HEK293 (cell line): ENCODE measurements around the gene GAST.

Experiments
- BCL11A ChIP-seq: fragments of 450-650 bp; formaldehyde crosslinking; IDR thresholded peaks from 2 replicates; pipeline ENCODE4 v1.5.1; 2016; ENCODE audit warnings: low read depth, missing biosample characterization, missing genetic modification characterization
- GLIS1 ChIP-seq: fragments of 450-650 bp; formaldehyde crosslinking; IDR thresholded peaks from 2 replicates; pipeline ENCODE4 v1.5.1; 2016; ENCODE audit warnings: missing biosample characterization, missing genetic modification characterization
- GLIS2 ChIP-seq: fragments of 450-650 bp; formaldehyde crosslinking; IDR thresholded peaks from 2 replicates; pipeline ENCODE4 v1.5.1; 2016; ENCODE audit warnings: missing biosample characterization, missing genetic modification characterization
- KLF16 ChIP-seq: fragments of 450-650 bp; formaldehyde crosslinking; IDR thresholded peaks from 2 replicates; pipeline ENCODE4 v1.5.1; 2017; ENCODE audit warnings: missing biosample characterization, missing genetic modification characterization
- MYNN ChIP-seq: fragments of 450-650 bp; formaldehyde crosslinking; IDR thresholded peaks from 2 replicates; pipeline ENCODE4 v1.5.1; 2016; ENCODE audit warnings: missing biosample characterization, missing genetic modification characterization, borderline replicate concordance
- PRDM2 ChIP-seq: fragments of 450-650 bp; formaldehyde crosslinking; IDR thresholded peaks from 2 replicates; pipeline ENCODE4 v1.5.1; 2016; ENCODE audit warnings: missing biosample characterization, missing genetic modification characterization, borderline replicate concordance
- SCRT1 ChIP-seq: fragments of 450-650 bp; formaldehyde crosslinking; IDR thresholded peaks from 2 replicates; pipeline ENCODE4 v1.5.1; 2016; ENCODE audit warnings: missing biosample characterization, missing genetic modification characterization, borderline replicate concordance
- TRIM28 ChIP-seq: IDR thresholded peaks from 2 replicates; pipeline ENCODE4 v1.6.1; 2011; ENCODE audit warnings: low read length, control low read depth, borderline replicate concordance
- ZBTB26 ChIP-seq: fragments of 450-650 bp; formaldehyde crosslinking; optimal IDR thresholded peaks from 2 replicates; pipeline ENCODE3; 2016; ENCODE audit warnings: missing biosample characterization, mild to moderate bottlenecking, missing genetic modification characterization
- ZBTB48 ChIP-seq: fragments of 450-650 bp; formaldehyde crosslinking; IDR thresholded peaks from 2 replicates; pipeline ENCODE4 v1.5.1; 2016; ENCODE audit warnings: missing biosample characterization, missing genetic modification characterization
- ZBTB6 ChIP-seq: fragments of 450-650 bp; formaldehyde crosslinking; IDR thresholded peaks from 2 replicates; pipeline ENCODE4 v1.5.1; 2017; ENCODE audit warnings: missing biosample characterization, missing genetic modification characterization
- ZEB2 ChIP-seq: fragments of 450-650 bp; formaldehyde crosslinking; IDR thresholded peaks from 2 replicates; pipeline ENCODE4 v1.5.1; 2016; ENCODE audit warnings: missing biosample characterization, missing genetic modification characterization
- ZIC2 ChIP-seq: fragments of 450-650 bp; formaldehyde crosslinking; IDR thresholded peaks from 2 replicates; pipeline ENCODE4 v1.5.1; 2016; ENCODE audit warnings: missing biosample characterization, missing genetic modification characterization
- ZNF121 ChIP-seq: fragments of 450-650 bp; formaldehyde crosslinking; IDR thresholded peaks from 2 replicates; pipeline ENCODE4 v1.5.1; 2016; ENCODE audit warnings: missing biosample characterization, missing genetic modification characterization
- ZNF2 ChIP-seq: fragments of 450-650 bp; formaldehyde crosslinking; IDR thresholded peaks from 2 replicates; pipeline ENCODE4 v1.5.1; 2016; ENCODE audit warnings: missing biosample characterization, missing genetic modification characterization
- ZNF24 ChIP-seq: fragments of 450-650 bp; formaldehyde crosslinking; IDR thresholded peaks from 2 replicates; pipeline ENCODE4 v1.5.1; 2016; ENCODE audit warnings: missing biosample characterization, missing genetic modification characterization
- ZNF274 ChIP-seq, 2 experiments: fragments of 200-500 bp in 1 of 2; fragments of 450-650 bp in 1 of 2; sonication (Bioruptor generic) in 1 of 2; formaldehyde crosslinking in 1 of 2; IDR thresholded peaks; 2 replicates each; pipeline versions ENCODE4 v1.5.1 to v1.6.1; 2014 to 2016; ENCODE audit warnings: borderline replicate concordance in 1 of 2, inconsistent platforms in 1 of 2, low read length in 1 of 2, missing biosample characterization in 1 of 2, missing genetic modification characterization in 1 of 2
- ZNF335 ChIP-seq: fragments of 450-650 bp; formaldehyde crosslinking; conservative IDR thresholded peaks from 2 replicates; pipeline ENCODE4 v1.5.1; 2016; ENCODE audit warnings: missing biosample characterization, missing genetic modification characterization
- ZNF341 ChIP-seq: fragments of 450-650 bp; formaldehyde crosslinking; IDR thresholded peaks from 2 replicates; pipeline ENCODE4; 2016; ENCODE audit warnings: low read depth, missing biosample characterization, missing genetic modification characterization
- ZNF354C ChIP-seq: fragments of 450-650 bp; formaldehyde crosslinking; IDR thresholded peaks from 2 replicates; pipeline ENCODE4 v1.5.1; 2016; ENCODE audit warnings: missing biosample characterization, missing genetic modification characterization, low read depth, borderline replicate concordance
- ZNF366 ChIP-seq: fragments of 450-650 bp; formaldehyde crosslinking; conservative IDR thresholded peaks from 2 replicates; pipeline ENCODE4 v1.5.1; 2016; ENCODE audit warnings: missing biosample characterization, missing genetic modification characterization
- ZNF488 ChIP-seq: fragments of 450-650 bp; formaldehyde crosslinking; IDR thresholded peaks from 2 replicates; pipeline ENCODE4 v1.5.1; 2016; ENCODE audit warnings: missing biosample characterization, missing genetic modification characterization
- ZNF548 ChIP-seq: fragments of 450-650 bp; formaldehyde crosslinking; IDR thresholded peaks from 2 replicates; pipeline ENCODE4 v1.5.1; 2016; ENCODE audit warnings: missing biosample characterization, missing genetic modification characterization
- ZNF558 ChIP-seq: fragments of 450-650 bp; formaldehyde crosslinking; IDR thresholded peaks from 2 replicates; pipeline ENCODE4 v1.5.1; 2016; ENCODE audit warnings: missing biosample characterization, missing genetic modification characterization
- ZNF623 ChIP-seq: fragments of 450-650 bp; formaldehyde crosslinking; IDR thresholded peaks from 2 replicates; pipeline ENCODE4 v1.5.1; 2016; ENCODE audit warnings: missing biosample characterization, missing genetic modification characterization
- ZNF692 ChIP-seq: fragments of 450-650 bp; formaldehyde crosslinking; IDR thresholded peaks from 2 replicates; pipeline ENCODE4 v1.5.1; 2016; ENCODE audit warnings: missing biosample characterization, missing genetic modification characterization
- ZNF76 ChIP-seq: fragments of 450-650 bp; formaldehyde crosslinking; IDR thresholded peaks from 2 replicates; pipeline ENCODE4; 2016; ENCODE audit warnings: low read depth, missing biosample characterization, missing genetic modification characterization, borderline replicate concordance
- ZSCAN30 ChIP-seq: fragments of 450-650 bp; IDR thresholded peaks from 2 replicates; pipeline ENCODE4 v1.5.1; 2018; ENCODE audit warnings: missing biosample characterization, mild to moderate bottlenecking, missing genetic modification characterization, moderate library complexity

The GAST gene

GRCh38 chr17:41734139-41734948, 22.2 kb downstream of the GAST start, which contains the start of gene HAP1 (continued):
- TF ChIP-seq ZBTB48 (peak; percentile 52; the same call in 1 of the 2 replicates), ZNF366 (tag by site-specific recombination) (no peak), ZNF488 (tag by site-specific recombination) (no peak), ZNF558 (tag by site-specific recombination) (no peak), TRIM28 (no peak), KLF16 (tag by site-specific recombination) (peak; percentile 74), ZNF623 (tag by site-specific recombination) (0 out of 2 replicates have a peak, but pooled peaks have one; percentile 6), ZIC2 (tag by site-specific recombination) (no peak; the same call in 1 of the 2 replicates), ZNF76 (tag by site-specific recombination) (peak; percentile 73; the same call in 1 of the 2 replicates), MYNN (tag by site-specific recombination) (no peak), ZNF354C (tag by site-specific recombination) (no peak), ZEB2 (tag by site-specific recombination) (peak; percentile 81; the same call in 1 of the 2 replicates), SCRT1 (peak; percentile 99), GLIS1 (tag by site-specific recombination) (peak; percentile 55; the same call in 1 of the 2 replicates), ZNF2 (tag by site-specific recombination) (peak; percentile 81), ZNF24 (tag by site-specific recombination) (0 out of 2 replicates have a peak, but pooled peaks have one; percentile 21), ZSCAN30 (tag by site-specific recombination) (0 out of 2 replicates have a peak, but pooled peaks have one; percentile 9), GLIS2 (tag by site-specific recombination) (peak; percentile 90), ZBTB6 (0 out of 2 replicates have a peak, but pooled peaks have one; percentile 36), PRDM2 (tag by site-specific recombination) (no peak; the same call in 1 of the 2 replicates), ZNF548 (tag by site-specific recombination) (no peak), ZBTB26 (peak; percentile 60), ZNF335 (tag by site-specific recombination) (peak; percentile 85), ZNF341 (tag by site-specific recombination) (peak; percentile 47; the same call in 1 of the 2 replicates), ZNF692 (tag by site-specific recombination) (peak; percentile 45), ZNF274 (IDR thresholded peaks at IDR 0.05; ENCODE audit: low read length) (no peak), ZNF274 (tag by site-specific recombination; IDR thresholded peaks at IDR 0.05; ENCODE audit: borderline replicate concordance) (no peak), ZNF121 (peak; percentile 92), BCL11A (0 out of 2 replicates have a peak, but pooled peaks have one; percentile 56)
